Heart left ventricle (tissue), 16 donors: ENCODE measurements around the gene F12. TPM values are rescaled to one million over a fixed set of nuclear protein-coding genes. Genes with fewer than 3 reads are reported as not detected.

Experiments used
- ATAC-seq, 4 donors: fragments of 200-7000 bp; cut with Tn5 transposase; one replicate each; pipeline ENCODE4 v1.9.1; 2020 to 2022; ENCODE audit warnings: moderate library complexity in 4 of 4, mild to moderate bottlenecking in 3 of 4, moderate number of reproducible peaks in 1 of 4
- DNase-seq, 5 donors: peaks; one replicate each; pipeline ENCODE4 v3.0.0-alpha.2; 2020
- H3K27ac ChIP-seq, 12 donors: fragments of 200-600 bp; sonication (generic) in 4 of 12; one replicate each; pipeline versions ENCODE4 v1.5.0 to v1.8.0; 2016 to 2022; ENCODE audit warnings: mild to moderate bottlenecking in 2 of 12
- H3K27me3 ChIP-seq, 9 donors: fragments of 200-600 bp; sonication (generic) in 2 of 9; one replicate each; pipeline versions ENCODE4 v1.5.1 to v1.8.0; 2016 to 2022; ENCODE audit warnings: mild to moderate bottlenecking in 3 of 9
- H3K36me3 ChIP-seq, 9 donors: fragments of 200-600 bp; sonication (generic) in 2 of 9; one replicate each; pipeline versions ENCODE4 v1.5.0 to v1.8.0; 2018 to 2022; ENCODE audit warnings: mild to moderate bottlenecking in 2 of 9
- H3K4me1 ChIP-seq, 12 donors: fragments of 200-600 bp; sonication (generic) in 4 of 12; one replicate each; pipeline versions ENCODE4 v1.5.0 to v1.8.0; 2016 to 2022; ENCODE audit warnings: mild to moderate bottlenecking in 3 of 12
- H3K4me3 ChIP-seq, 12 donors: fragments of 200-600 bp; sonication (generic) in 4 of 12; one replicate each; pipeline versions ENCODE4 v1.5.0 to v1.8.0; 2017 to 2022; ENCODE audit warnings: mild to moderate bottlenecking in 9 of 12, moderate library complexity in 4 of 12
- H3K9me3 ChIP-seq, 12 donors: fragments of 200-600 bp; sonication (generic) in 4 of 12; one replicate each; pipeline versions ENCODE4 v1.5.0 to v1.8.0; 2016 to 2022; ENCODE audit warnings: mild to moderate bottlenecking in 1 of 12
- CTCF ChIP-seq, 12 donors: fragments of 200-600 bp; sonication (generic) in 4 of 12; IDR thresholded peaks; one replicate each; pipeline versions ENCODE4 v1.5.0 to v1.8.0; 2018 to 2022; ENCODE audit warnings: antibody characterized with exemption in 12 of 12, mild to moderate bottlenecking in 5 of 12
- POLR2A ChIP-seq, 2 donors: fragments of 450-650 bp; IDR thresholded peaks; one replicate each; pipeline ENCODE4 v1.6.1; 2017; ENCODE audit warnings: antibody characterized with exemption in 2 of 2, mild to moderate bottlenecking in 2 of 2, moderate library complexity in 2 of 2
- WGBS, 4 donors: extraction: QIAGEN DNeasy Blood & Tissue Kit in 2 of 4; methylation state at CpG; one replicate each; pipeline versions ENCODE4 v1.1.5 to v1.1.7; 2013 to 2018; 5-methylcytosine and 5-hydroxymethylcytosine counted together
- intact Hi-C, 10 donors: fragments of 100-400 bp; cut with DNase I; formaldehyde crosslinking; loops; one replicate each; pipeline versions ENCODE4 v1.11.1 to v1.14.2; 2022
- polyA plus RNA-seq, 2 donors: library from polyadenylated mRNA; stranded (reverse); fragments of 200-250 nt; gene quantifications; one replicate each; pipeline ENCODE4 v1.2.3, GENCODE V29; 2013
- total RNA-seq, 9 donors: library from RNA; depleted of rRNA in 2 of 9; stranded (reverse); fragments of >200 nt in 2 of 9; fragmentation: NEBNext Ultra II Directional in 3 of 9; extraction: Animal tissue kit (Norgen Biotek cat#: 25700) in 3 of 9; gene quantifications; one replicate each; pipeline versions ENCODE4 v1.1.0 to v1.2.4, GENCODE V29; 2016 to 2023
- donor health status: ischemic (EF 13 %, LVEDD 7.1; RV severe dilation, severe dysfunction).
- donor health status: healthy with polysubstance abuse.
- donor health status: DM: no; HTN: yes; CAD: no.
- donor health status: DM: no; HTN: no; CAD: no.
- donor health status: ischemic (EF 25% LVEDD 6.9; RV normal size, moderate dysfunction).
- donor health status: ischemic (EF 25% LVEDD 5.7; RV mildly dilated, moderate dysfunction).
- donor health status: healthy.
- donor health status: DM: yes; HTN: yes; CAD: no.
- donor health status: ischemic (EF 35%, LVEDD 5.7; RV mildly dilated, moderate dysfunction).
- donor health status: nonischemic (EF 11% LVEDD 7.7; RV severe dilation, severe dysfunction).
- donor health status: DM: yes; HTN: yes; CAD: no.
- donor health status: PGD.
- donor health status: ischemic (EF 29% LVEDD 5.4; RV normal size, mild dysfunction).
- donor health status: nonischemic (EF 23%, LVEDD 6.1; RV moderate dilation, normal function).

F12 gene
- total and polyA plus RNA-seq, 11 donors = 0.29 to 0.56 TPM; not detected in 9

- intact Hi-C loops = no loop called here
- WGBS, 4 donors = 83 to 90% (median 85%) methylated on average over 6 to 16 of the region's 16 CpGs
- Histone ChIP-seq H3K27ac (no peak overlapping the region), H3K9me3 (no peaks in the 10 kb centered on the region), H3K36me3 (no peaks in the 10 kb centered on the region), H3K27me3 (peaks cover 31 to 67% (median 51%) of the 10 kb centered on the region in 9 donors), H3K4me3 (no peak overlapping the region), H3K4me1 (peaks cover 0 to 20% (median 15%) of the 10 kb centered on the region in 12 donors)
- no peak for TF ChIP-seq POLR2A (IDR thresholded peaks at IDR 0.05)
- no peak for TF ChIP-seq CTCF (IDR thresholded peaks at IDR 0.05)
- no peak for DNase-seq
- ATAC-seq = no peak
Observed at GRCh38 chr5:177397875-177398390, 11.4 kb downstream of the F12 start.

GRCh38 chr5:177396807-177397206 lies 12.6 kb downstream of the F12 start:
- Histone ChIP-seq H3K4me3 (no peak overlapping the region), H3K36me3 (no peaks in the 10 kb centered on the region), H3K4me1 (peaks cover 0 to 11% (median 8%) of the 10 kb centered on the region in 12 donors), H3K9me3 (no peaks in the 10 kb centered on the region), H3K27me3 (peaks cover 25 to 56% (median 39%) of the 10 kb centered on the region in 9 donors), H3K27ac (no peak overlapping the region)
- no peak for ATAC-seq
- TF ChIP-seq CTCF (IDR thresholded peaks at IDR 0.05) (no peak), POLR2A (IDR thresholded peaks at IDR 0.05) (no peak)
- intact Hi-C loops = no loop called here
- WGBS, 4 donors = 85 to 95% (median 88%) methylated on average over 8 to 10 of the region's 10 CpGs
- DNase-seq = no peak

- WGBS, 4 donors = 35 to 55% (median 49%) methylated on average over 2 to 8 of the region's 8 CpGs
Observed at GRCh38 chr5:177396078-177396477, 13.3 kb downstream of the F12 start.

GRCh38 chr5:177393990-177394389 lies 15.4 kb downstream of the F12 start:
- intact Hi-C loops = loop anchor here in 2 of 10 donors (5.0 kb wide), 2 partner anchors 77 to 103 kb away; partner anchors contain the start of gene PDLIM7 (in 1 of the 2)
- no peak for TF ChIP-seq CTCF (IDR thresholded peaks at IDR 0.05)
- no peak for TF ChIP-seq POLR2A (IDR thresholded peaks at IDR 0.05)
- Histone ChIP-seq H3K27me3 (peaks cover 0 to 35% (median 14%) of the 10 kb centered on the region in 9 donors), H3K4me3 (no peak overlapping the region), H3K9me3 (no peaks in the 10 kb centered on the region), H3K36me3 (no peaks in the 10 kb centered on the region), H3K27ac (no peak overlapping the region), H3K4me1 (peaks cover 0 to 20% (median 0%) of the 10 kb centered on the region in 12 donors)
- no peak for DNase-seq
- WGBS, 4 donors = 60 to 79% (median 70%) methylated on average over 2 to 5 of the region's 5 CpGs
- ATAC-seq = no peak

More at GRCh38 chr5:177396078-177396477, 13.3 kb downstream of the F12 start:
- DNase-seq (no peak), ATAC-seq (no peak)
- TF ChIP-seq CTCF (IDR thresholded peaks at IDR 0.05) = no peak
- no peak for TF ChIP-seq POLR2A (IDR thresholded peaks at IDR 0.05)
- intact Hi-C loops = no loop called here
- Histone ChIP-seq H3K4me3 (no peak overlapping the region), H3K36me3 (no peaks in the 10 kb centered on the region), H3K27me3 (peaks cover 19 to 48% (median 32%) of the 10 kb centered on the region in 9 donors), H3K9me3 (no peaks in the 10 kb centered on the region), H3K27ac (no peak overlapping the region), H3K4me1 (peaks cover 0 to 11% (median 8%) of the 10 kb centered on the region in 12 donors)
